NOMO-1 treated with dmso at 0.1 percent for 144 hours (cell line): ENCODE measurements around the gene SLC39A11.
"Not testable (repeated sequence)": the region's sequence is repeated elsewhere in the genome, so short reads cannot be mapped to it uniquely, and the experiment has no call there.

Experiments
- DNase-seq: peaks from one replicate; lab custom pipeline; 2025; ENCODE audit not compliant: unreplicated experiment; lab: John Stamatoyannopoulos, UW

SLC39A11 gene

DNA sequence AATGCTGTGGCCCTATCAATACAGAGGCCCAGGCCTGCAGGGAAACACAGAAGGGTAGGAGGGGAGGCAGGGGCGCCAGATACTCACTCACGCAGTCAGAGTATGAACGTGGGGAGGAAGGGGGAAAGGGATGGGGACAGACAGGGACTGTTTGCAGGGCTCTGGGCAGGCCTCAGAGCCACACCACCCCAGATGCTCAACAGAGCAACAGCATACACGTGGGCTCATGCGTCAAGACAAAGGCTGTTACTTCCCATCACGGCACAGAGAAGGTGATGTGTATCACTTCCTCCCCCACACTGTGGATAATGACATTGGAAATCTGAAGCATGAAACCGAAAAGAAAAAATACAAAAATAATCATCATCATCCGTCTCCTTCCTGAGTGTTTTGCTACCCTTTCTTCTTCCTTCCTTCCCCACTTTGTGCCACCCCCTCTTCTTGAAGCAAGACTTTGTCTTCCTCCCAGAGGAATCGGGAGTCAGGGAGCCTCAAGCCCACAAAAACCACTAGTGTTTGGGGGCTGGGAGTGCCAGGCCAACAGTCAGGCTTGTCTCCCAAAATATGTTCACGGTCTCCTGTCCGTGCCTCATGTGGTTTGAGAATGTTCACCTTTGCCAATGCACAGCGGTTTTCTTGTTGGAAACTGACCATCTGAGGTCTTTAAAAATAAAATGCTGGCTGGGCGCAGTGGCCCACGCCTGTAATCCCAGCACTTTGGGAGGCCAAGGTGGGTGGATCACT lies 20.1 kb downstream of the SLC39A11 start:
- no peak for DNase-seq

DNA sequence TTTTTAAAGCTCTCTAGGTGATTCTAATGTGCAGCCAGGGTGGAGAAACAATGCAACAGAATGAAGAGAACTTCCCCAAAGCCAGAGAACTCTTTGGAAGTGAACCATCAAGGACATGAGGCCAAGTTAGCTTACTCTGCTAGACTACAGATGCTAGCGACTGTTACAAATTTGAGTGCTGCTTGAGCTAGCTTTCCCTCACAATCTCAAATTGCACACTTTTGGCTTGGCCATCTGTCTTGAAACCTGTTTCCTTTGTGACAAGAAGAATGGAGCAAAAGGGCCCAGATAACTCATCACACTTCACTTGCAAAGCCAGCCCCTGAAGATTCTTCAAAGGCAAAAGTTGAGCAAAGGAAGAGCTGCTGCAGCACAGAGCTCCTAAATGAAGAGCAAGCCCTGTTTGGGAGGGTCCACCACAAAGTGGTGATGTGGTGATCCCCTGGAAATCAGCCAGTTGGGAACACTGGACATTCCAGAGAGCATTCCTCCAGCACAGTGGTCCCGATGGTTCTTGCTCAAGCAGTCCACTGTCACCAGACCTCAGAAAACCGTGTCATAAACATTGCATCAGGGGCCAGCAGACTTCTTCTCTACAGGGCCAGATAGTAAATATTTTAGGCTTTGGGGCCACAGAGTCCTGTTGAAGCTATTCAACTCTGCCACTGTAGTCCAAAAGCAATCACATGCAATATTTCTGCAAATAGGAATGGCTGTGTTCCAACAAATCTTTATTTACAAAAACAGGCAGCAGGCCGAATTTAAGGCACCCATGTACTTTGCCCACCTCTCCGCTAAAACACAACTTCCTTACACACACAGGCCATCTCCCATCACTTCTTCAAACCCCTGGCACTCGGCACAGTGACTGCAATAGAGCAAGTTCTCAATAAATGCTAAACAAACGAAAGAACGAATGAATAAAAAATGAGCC lies 21.2 kb downstream of the SLC39A11 start:
- DNase-seq = no peak

DNA sequence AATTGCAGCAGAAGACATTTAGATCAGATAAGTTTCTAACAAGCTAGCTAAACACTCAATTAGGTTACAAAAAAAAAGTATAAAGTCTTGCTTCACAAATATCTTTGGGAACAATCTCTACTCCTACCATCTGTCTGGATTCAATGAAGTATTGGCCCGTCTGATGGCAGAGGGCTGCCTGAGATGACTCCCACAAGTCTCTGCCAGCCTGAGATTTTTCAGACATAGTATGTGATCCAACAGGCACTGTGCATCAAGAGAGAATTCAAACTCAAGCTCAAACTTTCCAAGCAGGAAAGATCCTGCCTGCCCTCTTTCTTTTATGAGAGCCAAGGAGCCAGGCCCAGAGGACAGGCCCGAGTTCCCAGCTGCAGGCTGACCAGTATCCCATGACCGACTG lies 22.6 kb downstream of the SLC39A11 start:
- no peak for DNase-seq

DNA sequence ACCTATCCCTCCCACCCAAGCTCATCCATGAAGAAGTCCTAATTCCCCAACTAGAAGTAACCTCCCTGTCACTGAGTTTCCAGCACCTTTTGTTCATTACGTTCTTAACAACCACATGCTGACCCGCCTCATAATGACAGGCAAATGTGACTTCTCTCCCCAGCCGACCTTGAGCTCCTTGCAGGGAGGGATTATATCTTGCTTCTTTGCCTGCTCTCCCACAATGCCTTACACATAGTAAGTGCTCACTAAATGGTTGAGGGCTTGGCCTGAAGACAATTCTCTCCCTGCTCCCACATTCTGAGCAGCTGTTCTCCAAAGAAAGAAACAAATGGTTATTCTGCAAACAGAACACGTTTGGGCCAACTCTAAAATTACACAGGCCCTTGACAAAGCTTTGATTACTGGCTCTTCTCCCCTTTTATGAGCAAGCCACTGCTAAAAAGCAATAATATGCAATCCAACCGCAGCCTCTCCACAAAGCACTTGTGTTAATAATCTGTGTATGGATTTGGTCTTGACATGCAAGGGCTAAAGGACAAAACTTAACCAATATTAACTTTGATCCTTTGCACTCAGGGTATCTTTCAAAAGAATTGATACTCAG lies 23.2 kb downstream of the SLC39A11 start:
- DNase-seq = no peak

DNA sequence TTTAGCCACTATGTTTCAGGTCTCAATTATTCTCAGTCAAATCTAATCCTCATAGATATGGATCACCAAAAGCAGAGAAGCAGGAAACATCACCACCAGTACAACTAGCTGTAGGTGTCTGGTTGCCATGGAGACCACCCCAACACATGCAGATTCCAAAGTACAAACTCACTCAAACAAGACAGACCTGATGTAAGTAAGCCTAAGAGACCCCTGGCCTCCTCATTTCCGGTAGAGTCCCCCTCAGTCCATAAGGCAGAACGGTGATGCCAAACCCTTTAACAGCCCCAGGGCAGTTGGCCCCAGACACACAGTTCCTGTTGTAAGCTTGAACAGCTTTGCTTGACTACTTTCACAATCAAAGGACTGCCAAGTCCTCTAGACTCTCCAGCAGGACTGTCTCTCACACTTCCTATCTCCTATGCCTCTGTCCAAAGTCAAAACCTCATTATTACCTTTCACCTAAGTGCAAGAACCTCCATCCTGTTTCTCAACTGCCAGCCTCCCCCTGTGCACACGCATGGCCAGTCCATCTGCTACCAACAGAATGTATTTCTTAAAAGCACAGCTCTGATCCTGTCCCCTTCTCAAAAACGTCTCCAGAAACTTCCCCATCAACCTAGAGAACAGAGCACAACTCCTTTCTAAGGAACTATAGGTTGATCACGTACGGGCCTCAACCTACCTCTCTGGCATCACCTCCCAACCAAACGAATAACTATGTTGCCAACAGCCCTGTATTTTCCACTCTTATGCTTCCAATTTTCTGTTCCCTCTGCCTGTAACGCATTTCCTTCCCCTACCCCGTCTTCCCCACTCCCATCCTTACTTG lies 23.9 kb downstream of the SLC39A11 start:
- DNase-seq = no peak

DNA sequence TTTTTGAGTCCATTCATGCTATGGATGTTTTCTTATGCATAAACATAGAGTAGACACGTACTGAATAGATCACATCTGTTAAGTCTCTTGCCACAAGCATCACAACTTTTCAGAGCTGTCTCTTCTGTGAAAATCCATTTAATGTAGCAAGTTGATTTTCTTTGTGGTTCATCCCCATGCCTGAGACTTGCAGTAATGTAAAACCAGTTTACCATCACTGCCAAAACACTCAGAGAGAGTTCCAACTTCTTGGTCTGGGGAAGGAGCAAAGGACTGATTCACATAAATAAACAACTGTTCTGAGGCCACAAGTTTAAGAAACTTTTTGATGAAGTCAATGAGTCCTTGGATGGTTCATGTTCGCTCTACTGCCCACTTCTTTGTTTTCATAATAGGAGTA lies 24.8 kb downstream of the SLC39A11 start:
- not testable (repeated sequence) for DNase-seq

DNA sequence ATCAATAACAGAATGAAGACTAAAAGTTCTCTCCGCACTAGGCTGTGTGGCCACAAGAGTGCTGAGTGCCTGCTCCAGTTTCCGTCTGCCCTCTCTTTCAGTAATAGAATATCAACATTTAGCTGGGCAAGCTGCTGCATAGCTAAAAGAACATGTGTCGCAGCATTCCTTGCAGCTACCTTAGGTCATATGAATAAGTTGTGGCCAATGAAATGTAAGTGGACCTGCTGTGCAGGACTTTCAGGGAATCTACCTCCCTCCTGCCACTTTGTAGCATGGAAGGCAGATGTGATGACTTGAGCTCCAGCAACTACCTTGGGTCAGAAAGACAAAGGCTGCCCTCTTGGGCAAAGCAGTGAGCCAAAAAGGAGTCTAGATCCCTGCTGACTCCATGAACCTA lies 25.4 kb downstream of the SLC39A11 start:
- no peak for DNase-seq

DNA sequence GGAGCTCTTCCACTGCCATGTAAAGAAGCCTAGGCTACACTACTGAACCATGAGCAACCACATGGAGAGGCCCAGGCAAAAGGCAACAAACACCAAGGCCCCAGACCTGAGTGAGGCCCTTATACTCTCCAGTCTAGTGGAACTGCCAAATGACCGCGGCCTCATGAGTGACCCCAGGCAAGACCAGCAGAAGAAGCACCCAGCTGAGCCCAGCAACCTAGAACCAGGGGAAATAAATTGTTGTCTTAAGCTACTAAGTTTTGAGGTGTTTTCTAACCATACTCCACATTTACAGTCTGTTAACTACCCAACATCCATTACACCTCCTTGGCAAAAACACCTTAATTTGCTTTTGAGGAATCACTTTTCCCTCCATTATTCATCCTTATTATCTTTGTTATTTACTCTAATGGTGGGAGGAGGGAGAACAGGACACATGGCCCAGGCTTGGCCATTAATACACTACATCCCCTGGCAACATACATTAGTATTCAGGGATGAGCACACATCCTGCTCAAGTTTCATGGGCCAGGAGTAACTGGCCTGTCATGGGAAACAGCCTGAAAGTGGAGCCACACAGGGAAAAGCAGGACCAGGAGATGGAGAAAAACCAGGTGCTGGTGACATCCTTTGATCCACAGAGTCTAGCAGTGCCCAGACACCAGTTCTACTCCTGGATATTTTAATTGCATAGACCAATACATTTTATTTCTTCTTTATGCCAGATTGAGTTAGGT lies 26.2 kb downstream of the SLC39A11 start:
- DNase-seq = no peak

DNA sequence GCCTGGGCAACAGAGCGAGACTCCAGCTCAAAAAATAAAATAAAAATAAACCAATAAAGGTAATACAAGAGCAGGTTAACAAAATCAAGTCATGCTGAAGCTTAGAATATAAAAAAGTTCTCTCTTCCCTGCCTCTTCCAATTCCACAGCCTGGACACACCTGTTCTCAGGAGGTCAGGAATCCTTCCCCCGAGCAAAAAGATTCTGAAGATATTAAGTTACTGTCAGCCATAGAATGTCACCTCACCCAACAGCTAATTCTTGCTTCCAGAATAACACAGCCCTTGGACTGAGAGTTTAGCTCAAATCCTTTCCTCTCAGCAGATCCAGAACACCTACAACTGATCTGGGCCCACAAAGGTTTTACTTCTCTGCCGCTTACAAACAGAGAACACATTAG lies 27.1 kb downstream of the SLC39A11 start:
- no peak for DNase-seq

DNA sequence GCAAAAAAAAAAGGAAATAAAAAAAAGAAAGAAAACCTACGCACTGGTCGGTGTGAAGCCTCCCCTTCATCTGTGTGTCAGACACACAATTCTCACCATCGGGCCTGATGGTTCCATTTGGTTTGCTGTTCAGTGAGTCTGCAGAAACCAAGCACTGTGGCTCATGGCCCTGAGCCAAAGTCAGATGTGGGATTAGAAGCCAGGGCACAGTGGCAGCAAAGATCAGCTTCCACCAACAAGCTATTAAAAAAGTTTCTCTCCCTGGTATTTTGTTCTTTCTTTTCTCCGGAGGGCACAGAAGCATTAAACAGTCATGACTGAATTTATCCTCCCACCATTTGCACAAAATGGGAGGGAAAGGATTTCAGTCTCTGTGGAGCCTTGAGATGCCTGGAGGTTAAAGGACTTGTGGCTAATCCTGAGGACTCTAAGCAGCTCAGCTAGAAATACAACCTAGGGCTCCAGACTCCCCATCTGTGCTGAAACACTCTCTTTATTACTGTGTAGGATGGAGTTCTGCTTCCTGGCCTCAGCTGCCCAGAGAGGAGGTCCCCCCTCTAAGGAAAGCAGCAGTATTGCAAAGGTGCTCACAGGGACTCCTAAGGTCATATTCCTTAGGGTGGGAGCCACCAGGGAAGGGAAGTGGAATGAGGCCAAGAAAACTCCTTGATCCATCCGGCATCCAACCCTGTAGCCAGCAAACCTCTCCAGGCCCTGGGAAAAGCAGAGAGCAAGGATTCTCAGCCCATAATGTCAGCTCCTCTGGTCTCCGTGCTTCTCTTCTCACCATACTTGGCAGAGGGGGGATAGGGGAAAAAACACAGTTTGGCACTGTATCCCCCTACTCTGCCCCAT lies 28.2 kb downstream of the SLC39A11 start:
- no peak for DNase-seq

DNA sequence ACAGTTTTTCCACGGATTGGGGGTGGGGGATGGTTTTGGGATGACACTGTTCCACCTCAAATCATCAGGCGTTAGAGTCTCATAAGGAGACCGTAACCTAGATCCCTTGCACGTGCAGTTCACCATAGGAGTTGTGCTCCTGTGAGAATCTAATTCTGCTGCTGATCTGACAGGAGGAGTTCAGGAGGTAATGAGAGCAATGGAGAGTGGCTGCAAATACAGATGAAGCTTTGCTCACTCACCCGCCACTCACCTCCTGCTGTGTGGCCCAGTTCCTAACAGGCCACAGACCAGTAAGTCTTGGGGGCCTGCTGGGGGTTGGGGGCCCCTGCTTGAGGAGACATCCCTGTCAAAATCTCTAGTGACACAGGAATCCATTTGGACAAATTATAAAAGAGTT lies 29.8 kb downstream of the SLC39A11 start:
- DNase-seq = no peak

DNA sequence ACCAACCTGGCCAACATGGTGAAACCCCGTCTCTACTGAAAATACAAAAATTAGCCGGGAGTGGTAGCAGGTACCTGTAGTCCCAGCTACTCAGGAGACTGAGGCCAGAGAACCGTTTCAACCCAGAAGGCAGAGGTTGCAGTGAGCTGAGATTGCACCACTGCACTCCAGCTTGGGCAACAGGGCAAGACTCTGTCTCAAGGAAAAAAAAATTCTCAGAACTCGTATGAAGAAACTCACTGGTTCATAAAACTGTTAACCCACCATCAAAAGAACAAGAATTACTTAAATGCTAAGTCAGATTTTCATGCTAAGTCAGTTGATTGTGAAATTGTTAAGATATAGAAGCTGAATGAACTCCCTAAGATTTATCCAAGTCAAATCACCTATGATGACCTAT lies 31.3 kb downstream of the SLC39A11 start:
- no peak for DNase-seq

DNA sequence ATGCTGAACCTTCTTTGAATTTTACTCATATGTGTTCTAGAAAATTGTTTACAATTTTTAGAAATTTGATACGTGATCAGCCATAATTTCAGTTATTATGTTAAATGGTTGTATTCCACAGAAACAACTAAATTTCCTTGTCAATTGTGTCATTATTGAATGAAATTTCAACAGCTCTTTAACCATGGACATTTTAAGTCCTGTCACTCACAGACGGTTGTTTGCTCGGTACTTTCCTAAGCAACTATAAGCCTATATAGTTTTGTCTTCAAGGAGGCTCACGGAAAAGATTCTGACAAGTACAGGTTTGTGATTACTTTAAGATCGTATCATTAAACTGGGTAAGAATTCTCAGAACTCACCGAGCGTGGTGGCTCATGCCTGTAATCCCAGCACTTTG lies 31.8 kb downstream of the SLC39A11 start:
- DNase-seq = no peak

DNA sequence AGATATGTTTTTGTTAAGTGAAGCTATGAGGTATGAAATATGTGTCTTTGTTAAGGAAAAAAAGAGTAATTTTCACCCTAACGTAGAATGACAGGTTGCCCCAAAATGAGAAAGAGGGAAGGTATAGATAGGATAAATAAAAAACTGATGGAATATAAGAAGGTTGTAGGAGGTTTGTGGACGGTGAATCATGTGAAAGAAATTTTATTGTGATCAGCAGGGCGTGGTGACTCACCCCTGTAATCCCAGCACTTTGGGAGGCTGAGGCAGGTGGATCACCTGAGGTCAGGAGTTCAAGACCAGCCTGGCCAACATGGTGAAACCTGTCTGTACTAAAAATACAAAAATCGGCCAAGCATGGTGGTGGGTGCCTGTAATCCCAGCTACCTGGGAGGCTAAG lies 32.8 kb downstream of the SLC39A11 start:
- not testable (repeated sequence) for DNase-seq

DNA sequence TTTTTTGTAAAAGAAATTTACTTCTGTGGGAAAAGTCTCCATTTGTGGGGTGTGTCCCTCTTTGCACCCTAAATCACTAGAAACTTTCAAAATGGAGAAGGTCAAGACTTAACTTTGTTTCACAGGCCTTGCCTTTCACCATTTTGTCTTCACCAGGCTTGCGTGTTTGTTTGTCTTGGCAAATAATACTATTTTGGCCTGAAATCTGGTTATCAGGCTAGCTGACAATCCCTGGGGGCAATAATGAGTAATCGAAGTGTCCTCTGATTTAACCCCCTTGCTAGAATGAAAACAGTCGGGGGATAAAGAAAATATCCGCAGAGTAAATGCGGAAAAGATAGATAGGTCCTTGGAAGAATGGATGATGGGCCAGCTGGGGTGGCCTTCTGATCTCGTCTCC lies 34.5 kb downstream of the SLC39A11 start:
- DNase-seq = no peak

DNA sequence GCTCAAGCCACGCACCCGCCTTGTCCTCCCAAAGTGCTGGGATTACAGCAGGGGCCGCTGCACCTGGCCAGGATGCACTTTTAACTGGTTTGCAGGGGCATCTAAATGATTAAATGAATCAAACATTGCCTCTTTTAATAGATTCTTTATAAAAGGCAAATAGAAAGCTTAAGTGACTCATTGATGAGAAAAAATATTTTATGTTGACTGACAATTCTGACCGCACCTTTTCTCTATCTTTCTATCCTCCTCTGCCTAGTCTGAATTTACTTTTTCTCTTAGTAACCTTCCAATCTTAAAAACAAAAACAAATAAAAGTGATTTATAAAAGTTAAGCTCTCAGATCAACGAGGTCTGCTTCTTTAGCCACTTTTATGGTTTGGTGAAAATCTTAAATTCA lies 35.3 kb downstream of the SLC39A11 start:
- no peak for DNase-seq

DNA sequence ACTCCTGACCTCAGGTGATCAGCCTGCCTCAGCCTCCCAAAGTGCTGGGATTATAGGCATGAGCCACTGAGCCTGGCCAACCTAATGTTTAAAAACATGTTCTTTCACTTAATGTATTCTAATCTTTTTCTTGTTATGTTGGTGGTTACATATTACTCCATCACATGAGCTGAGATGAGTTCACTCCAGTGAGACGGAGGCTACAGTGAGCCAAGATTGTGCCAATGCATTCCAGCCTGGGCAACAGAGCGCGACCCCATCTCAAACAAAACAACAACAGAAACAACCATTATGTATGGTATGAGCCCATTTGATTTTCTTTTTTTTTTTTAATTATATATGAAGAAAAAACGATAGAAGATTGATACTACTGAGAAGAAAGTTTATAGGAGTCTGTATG lies 39.6 kb downstream of the SLC39A11 start:
- no peak for DNase-seq

DNA sequence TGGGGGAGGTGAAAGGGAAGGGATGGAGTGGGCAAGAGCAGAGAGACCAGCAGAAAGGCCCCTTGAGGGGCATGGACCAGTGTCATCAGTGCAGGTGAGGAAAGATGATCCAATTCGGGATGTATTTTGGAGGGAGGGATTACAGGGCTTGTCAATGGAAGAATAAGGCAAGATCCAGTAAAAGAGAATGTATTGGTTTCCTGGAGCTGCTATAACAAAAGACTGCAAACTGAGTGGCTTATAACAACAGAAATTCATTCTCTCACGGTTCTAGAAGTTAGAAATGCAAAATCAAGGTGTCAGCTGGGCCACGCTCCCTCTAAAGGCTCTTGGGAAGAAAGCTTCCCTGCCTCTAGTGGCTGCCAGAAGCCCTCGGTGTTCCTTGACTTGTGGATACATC lies 41.7 kb downstream of the SLC39A11 start:
- DNase-seq = no peak

DNA sequence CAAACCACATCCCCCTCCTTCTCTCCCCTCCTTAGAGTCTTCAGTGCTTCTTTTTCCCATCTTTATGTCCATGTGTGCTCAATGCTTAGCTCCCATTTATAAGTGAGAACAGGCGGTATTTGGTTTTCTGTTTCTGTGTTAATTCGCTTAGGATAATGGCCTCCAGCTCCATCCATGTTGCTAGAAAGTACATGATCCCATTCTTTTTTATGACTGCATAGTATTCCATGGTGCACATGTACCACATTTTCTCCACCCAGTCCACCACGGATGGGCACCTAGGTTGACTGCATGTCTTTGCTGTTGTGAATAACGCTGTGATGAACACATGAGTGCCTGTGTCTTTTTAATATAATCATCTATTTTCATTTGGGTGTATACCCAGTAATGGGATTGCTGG lies 44.3 kb downstream of the SLC39A11 start:
- DNase-seq = no peak
